SK-N-SH (cell line): Measurements from ENCODE around the gene SETD1A. TPM values are rescaled to one million over a fixed set of nuclear protein-coding genes. Genes with fewer than 3 reads are reported as not detected.

ENCODE experiments used
- CTCF ChIA-PET: fragments of 300-600, 350-600 bp; formaldehyde crosslinking; extraction: SDS; loops from one replicate; lab custom pipeline; 2021; lab: Yijun Ruan, JAX
- POLR2A ChIA-PET: fragments of 350-600 bp; sonication (Branson Sonifier 250); formaldehyde crosslinking; extraction: SDS; loops from one replicate; lab custom pipeline; 2020; ENCODE audit warnings: antibody characterized with exemption, inconsistent platforms; lab: Yijun Ruan, JAX
- DNase-seq: peaks from one replicate; pipeline ENCODE4 v3.0.0; 2012
- H2AFZ ChIP-seq: fragments of 200-600 bp; sonication (generic); 2 replicates; pipeline ENCODE4 v1.8.1; 2016; ENCODE audit warnings: antibody characterized with exemption, mild to moderate bottlenecking, low read depth
- H3F3A ChIP-seq: fragments of 200-600 bp; sonication (generic); replicated peaks from 2 replicates; pipeline ENCODE3; 2016; ENCODE audit warnings: antibody characterized with exemption, mild to moderate bottlenecking; ENCODE audit not compliant: insufficient read depth
- H3K27ac ChIP-seq, 2 experiments: fragments of 200-500 bp in 1 of 2; fragments of 200-600 bp in 1 of 2; sonication (Bioruptor generic) in 1 of 2; sonication (generic), shearing (Covaris generic) in 1 of 2; 2 replicates each; pipeline versions ENCODE4 v1.5.1 to v1.6.1; 2014 to 2016; ENCODE audit warnings: low read depth in 2 of 2, inconsistent platforms in 1 of 2, low read length in 1 of 2, mild to moderate bottlenecking in 1 of 2, mixed read lengths in 1 of 2
- H3K27me3 ChIP-seq: fragments of 200-600 bp; sonication (generic), shearing (Covaris generic); 2 replicates; pipeline ENCODE4 v1.6.1; 2016; ENCODE audit warnings: mixed run types; ENCODE audit not compliant: insufficient read depth
- H3K36me3 ChIP-seq, 2 experiments: fragments of 200-500 bp in 1 of 2; fragments of 200-600 bp in 1 of 2; sonication (Bioruptor generic) in 1 of 2; sonication (generic) in 1 of 2; replicated peaks in 1 of 2; 2 replicates each; pipeline versions ENCODE3 to v1.5.1; 2014 to 2016; ENCODE audit warnings: low read length in 1 of 2, mild to moderate bottlenecking in 1 of 2; ENCODE audit not compliant: insufficient read depth in 2 of 2, control insufficient read depth in 1 of 2
- H3K4me1 ChIP-seq, 2 experiments: fragments of 200-500 bp in 1 of 2; fragments of 200-600 bp in 1 of 2; sonication (Bioruptor generic) in 1 of 2; sonication (generic), shearing (Covaris generic) in 1 of 2; 2 replicates each; pipeline versions ENCODE4 v1.5.1 to v1.6.1; 2014 to 2016; ENCODE audit warnings: low read depth in 1 of 2, low read length in 1 of 2, mixed run types in 1 of 2; ENCODE audit not compliant: insufficient read depth in 2 of 2, control insufficient read depth in 1 of 2
- H3K4me2 ChIP-seq: fragments of 200-600 bp; sonication (generic), shearing (Covaris generic); 2 replicates; pipeline ENCODE4 v1.6.1; 2017; ENCODE audit warnings: mixed run types
- H3K4me3 ChIP-seq, 2 experiments: fragments of 200-500 bp in 1 of 2; fragments of 200-600 bp in 1 of 2; sonication (Bioruptor generic) in 1 of 2; sonication (generic), shearing (Covaris generic) in 1 of 2; 2 replicates each; pipeline versions ENCODE4 v1.5.1 to v1.8.1; 2014 to 2016; ENCODE audit warnings: low read depth in 2 of 2, inconsistent platforms in 1 of 2, low read length in 1 of 2, mild to moderate bottlenecking in 1 of 2, mixed read lengths in 1 of 2, moderate library complexity in 1 of 2
- H3K79me2 ChIP-seq: fragments of 200-600 bp; sonication (generic); 2 replicates; pipeline ENCODE4 v1.8.1; 2017; ENCODE audit warnings: mild to moderate bottlenecking; ENCODE audit not compliant: insufficient read depth
- H3K9ac ChIP-seq: fragments of 200-600 bp; sonication (generic); 2 replicates; pipeline ENCODE4 v1.6.1; 2017; ENCODE audit warnings: mixed run types
- H3K9me2 ChIP-seq: fragments of 200-600 bp; sonication (generic); 2 replicates; pipeline ENCODE4 v1.6.1; 2017; ENCODE audit warnings: mixed run types
- H3K9me3 ChIP-seq: fragments of 200-600 bp; sonication (generic); 2 replicates; pipeline ENCODE4 v1.6.1; 2017; ENCODE audit warnings: mixed run types, mild to moderate bottlenecking, moderate library complexity
- H4K20me1 ChIP-seq: fragments of 200-600 bp; sonication (generic); 2 replicates; pipeline ENCODE4 v1.6.1; 2017; ENCODE audit warnings: mild to moderate bottlenecking, mixed run types; ENCODE audit not compliant: insufficient read depth
- FOSL2 ChIP-seq: IDR thresholded peaks from 2 replicates; pipeline ENCODE4 v1.4.0; 2012; ENCODE audit warnings: low read depth, mild to moderate bottlenecking, moderate library complexity, borderline replicate concordance
- FOXJ3 ChIP-seq: sonication (generic); formaldehyde crosslinking; IDR thresholded peaks from 2 replicates; pipeline ENCODE4 v1.5.1; 2020; ENCODE audit warnings: mild to moderate bottlenecking, missing genetic modification reagents
- RCOR1 ChIP-seq: fragments of 150-350 bp; IDR thresholded peaks from 2 replicates; pipeline ENCODE4 v1.6.1; 2017; ENCODE audit warnings: antibody characterized with exemption, low read length
- TCF12 ChIP-seq: IDR thresholded peaks from 2 replicates; pipeline ENCODE4 v1.4.0; 2012
- WGBS: methylation state at CpG from one replicate; pipeline ENCODE4 v1.1.6; 2017; ENCODE audit warnings: low lambda C conversion rate; 5-methylcytosine and 5-hydroxymethylcytosine counted together
- polyA plus RNA-seq, 3 experiments: library from polyadenylated mRNA; depleted of rRNA; stranded (reverse); fragments of >200 nt; gene quantifications; 2 replicates each; pipeline ENCODE4 v1.2.3, GENCODE V29; 2012
- TF ChIP-seq, protein P1 (sequence below): IDR thresholded peaks from 2 replicates; pipeline ENCODE4 v1.4.0; 2012; ENCODE audit warnings: low read depth, borderline replicate concordance
- TF ChIP-seq, protein P2 (sequence below): IDR thresholded peaks from 2 replicates; pipeline ENCODE4; 2012

SETD1A gene
- polyA plus RNA-seq, 1 of the 3 experiments (the other 2 are of a cell fraction): 6.8 TPM

DNA sequence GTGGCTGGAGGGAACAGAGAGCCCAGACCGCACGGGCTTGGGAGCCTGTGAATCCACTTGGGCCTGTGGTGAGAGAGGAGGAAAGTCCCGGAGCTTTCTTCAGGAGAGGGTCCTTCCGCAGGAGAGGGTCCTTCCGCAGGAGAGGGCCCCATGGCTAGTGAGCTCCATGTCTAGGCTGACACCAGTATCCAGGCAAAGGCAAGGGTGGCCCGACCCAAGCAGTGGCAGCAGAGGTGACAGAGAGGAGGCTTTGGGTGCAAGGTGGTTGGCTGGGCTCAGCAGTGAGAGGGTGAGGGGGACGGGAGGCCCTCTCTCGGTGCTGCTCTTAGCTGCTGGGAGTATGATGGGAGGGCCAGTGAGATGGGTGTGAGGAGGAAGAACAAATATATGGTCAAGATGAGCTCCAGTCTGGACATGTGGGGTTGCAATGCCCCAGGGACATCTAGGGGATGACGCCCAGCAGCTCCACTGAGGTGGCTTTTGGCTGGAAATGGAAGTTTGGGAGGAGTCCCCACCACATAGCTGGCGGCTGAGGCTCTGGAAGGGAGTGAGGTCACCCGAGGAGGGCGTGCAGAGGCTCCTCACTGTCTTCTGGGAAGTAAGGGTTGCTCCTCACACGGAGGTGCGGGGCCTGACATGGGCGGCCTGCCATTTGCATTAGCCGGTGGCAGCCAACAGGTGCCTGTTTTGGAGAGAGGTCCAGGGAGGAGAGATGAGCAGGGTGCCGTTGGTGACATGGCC lies 25.2 kb downstream of the SETD1A start:
- Histone ChIP-seq H3K27ac (no peak overlapping the region), H3K4me2 (no peak overlapping the region), H3K4me1 (peaks cover 5 to 8% of the 10 kb centered on the region in 2 experiments; a peak in 2 of 4 replicates), H3K4me3 (no peak overlapping the region), H4K20me1 (no peaks in the 10 kb centered on the region), H3K9ac (no peak overlapping the region), H3K9me3 (no peaks in the 10 kb centered on the region), H3K27me3 (no peaks in the 10 kb centered on the region), H3K36me3 (peaks cover 0 to 32% of the 10 kb centered on the region in 2 experiments), H2AFZ (no peak overlapping the region), H3K79me2 (no peaks in the 10 kb centered on the region), H3K9me2 (no peaks in the 10 kb centered on the region), H3F3A (peaks cover 5% of the 10 kb centered on the region)
- POLR2A ChIA-PET: interaction anchor here (0.8 to 1.4 kb wide), 2 partner anchors 11 to 160 kb away, joined by 3 read pairs; no protein-coding TSS in a partner anchor
- CTCF ChIA-PET: interaction anchor here (0.6 to 5.3 kb wide), 8 partner anchors 11 to 461 kb away, joined by 3 to 38 read pairs (median 5); partner anchors contain the start of gene ZNF843
- no peak for DNase-seq
- no peak for TF ChIP-seq FOSL2
- no peak for TF ChIP-seq FOXJ3 (CRISPR knock-in tag)
- no peak for TF ChIP-seq RCOR1
- TF ChIP-seq, protein P1, sequence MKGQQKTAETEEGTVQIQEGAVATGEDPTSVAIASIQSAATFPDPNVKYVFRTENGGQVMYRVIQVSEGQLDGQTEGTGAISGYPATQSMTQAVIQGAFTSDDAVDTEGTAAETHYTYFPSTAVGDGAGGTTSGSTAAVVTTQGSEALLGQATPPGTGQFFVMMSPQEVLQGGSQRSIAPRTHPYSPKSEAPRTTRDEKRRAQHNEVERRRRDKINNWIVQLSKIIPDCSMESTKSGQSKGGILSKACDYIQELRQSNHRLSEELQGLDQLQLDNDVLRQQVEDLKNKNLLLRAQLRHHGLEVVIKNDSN: no peak
- 85% methylated on average over 11 of the region's 17 CpGs for WGBS

DNA sequence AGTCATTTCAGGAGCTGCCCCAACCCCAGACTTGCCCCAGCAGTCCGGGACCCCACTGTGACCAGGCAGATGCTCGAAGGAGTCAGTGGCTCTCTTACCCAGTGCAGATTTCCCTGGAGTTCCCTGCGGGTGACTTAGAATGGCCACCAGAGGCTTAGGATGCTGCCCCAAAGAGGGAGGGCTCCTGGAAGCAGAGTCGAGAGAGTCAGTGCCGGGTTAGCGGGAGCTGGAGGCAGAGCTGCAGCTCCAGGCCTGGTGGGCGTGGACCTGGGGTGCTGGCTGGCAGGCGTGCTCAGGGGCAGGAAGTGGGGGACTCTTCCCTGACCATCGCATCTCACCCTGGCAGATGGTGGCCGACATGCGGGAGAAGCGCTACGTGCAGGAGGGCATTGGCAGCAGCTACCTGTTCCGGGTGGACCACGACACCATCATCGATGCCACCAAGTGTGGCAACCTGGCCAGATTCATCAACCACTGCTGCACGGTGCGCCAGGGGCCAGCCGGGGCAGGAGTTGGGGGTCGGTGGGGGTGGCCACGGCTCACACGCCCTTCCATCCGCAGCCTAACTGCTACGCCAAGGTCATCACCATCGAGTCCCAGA lies 25.8 kb downstream of the SETD1A start:
- no peak for DNase-seq
- TF ChIP-seq, protein P2, sequence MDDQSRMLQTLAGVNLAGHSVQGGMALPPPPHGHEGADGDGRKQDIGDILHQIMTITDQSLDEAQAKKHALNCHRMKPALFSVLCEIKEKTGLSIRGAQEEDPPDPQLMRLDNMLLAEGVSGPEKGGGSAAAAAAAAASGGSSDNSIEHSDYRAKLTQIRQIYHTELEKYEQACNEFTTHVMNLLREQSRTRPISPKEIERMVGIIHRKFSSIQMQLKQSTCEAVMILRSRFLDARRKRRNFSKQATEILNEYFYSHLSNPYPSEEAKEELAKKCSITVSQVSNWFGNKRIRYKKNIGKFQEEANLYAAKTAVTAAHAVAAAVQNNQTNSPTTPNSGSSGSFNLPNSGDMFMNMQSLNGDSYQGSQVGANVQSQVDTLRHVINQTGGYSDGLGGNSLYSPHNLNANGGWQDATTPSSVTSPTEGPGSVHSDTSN: no peak
- TF ChIP-seq, protein P1: no peak
- TF ChIP-seq TCF12 (no peak), RCOR1 (no peak)
- Histone ChIP-seq H3F3A (peaks cover 5% of the 10 kb centered on the region), H3K9me2 (no peaks in the 10 kb centered on the region), H3K4me3 (no peak overlapping the region), H3K9ac (no peak overlapping the region), H3K9me3 (no peaks in the 10 kb centered on the region), H2AFZ (no peak overlapping the region), H3K36me3 (peaks cover 0 to 30% of the 10 kb centered on the region in 2 experiments), H3K79me2 (no peaks in the 10 kb centered on the region), H3K4me2 (no peak overlapping the region), H4K20me1 (no peaks in the 10 kb centered on the region), H3K4me1 (peaks cover 5 to 8% of the 10 kb centered on the region in 2 experiments; a peak in 2 of 4 replicates), H3K27ac (no peak overlapping the region), H3K27me3 (no peaks in the 10 kb centered on the region)
- WGBS: 84% methylated on average over 12 of the region's 25 CpGs
- POLR2A ChIA-PET: interaction anchor here (0.8 to 1.4 kb wide), 2 partner anchors 10 to 159 kb away, joined by 3 read pairs; no protein-coding TSS in a partner anchor
- CTCF ChIA-PET: interaction anchor here (0.8 to 5.3 kb wide), 11 partner anchors 11 to 885 kb away, joined by 3 to 38 read pairs (median 4); partner anchors contain the start of gene ZNF843
